Measurements from ENCODE around the gene CAMK1D.

Gene CAMK1D

DNA sequence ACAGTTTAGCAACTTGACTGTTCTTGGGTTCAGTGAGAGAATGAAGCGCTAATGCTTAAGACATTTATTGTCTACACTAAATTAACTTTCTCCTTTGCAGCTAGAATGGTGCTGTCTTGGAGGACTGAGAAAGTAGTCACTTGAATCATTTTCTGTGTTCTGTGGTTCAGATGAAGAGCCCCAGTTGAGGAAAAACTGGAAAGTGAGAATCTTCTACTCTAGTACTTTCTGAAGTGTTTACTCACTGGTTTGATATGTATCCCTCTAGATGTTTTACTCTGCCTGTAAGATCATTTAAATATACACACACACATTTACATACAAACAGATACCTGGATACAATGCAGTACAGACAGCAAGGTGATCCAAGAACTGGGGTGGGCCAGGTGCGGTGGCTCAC, 308.1 kb downstream of the CAMK1D start:
- H3K4me3 ChIP-seq (ENCODE audit: low read depth, low read length) = no peak overlapping the region
- in situ Hi-C loops (cut with HindIII; ENCODE audit: low sequenced_read_pairs) = loop anchor here (25.0 kb wide), 1 partner anchor 395 kb away; no protein-coding TSS in a partner anchor
- TF ChIP-seq, protein P1, sequence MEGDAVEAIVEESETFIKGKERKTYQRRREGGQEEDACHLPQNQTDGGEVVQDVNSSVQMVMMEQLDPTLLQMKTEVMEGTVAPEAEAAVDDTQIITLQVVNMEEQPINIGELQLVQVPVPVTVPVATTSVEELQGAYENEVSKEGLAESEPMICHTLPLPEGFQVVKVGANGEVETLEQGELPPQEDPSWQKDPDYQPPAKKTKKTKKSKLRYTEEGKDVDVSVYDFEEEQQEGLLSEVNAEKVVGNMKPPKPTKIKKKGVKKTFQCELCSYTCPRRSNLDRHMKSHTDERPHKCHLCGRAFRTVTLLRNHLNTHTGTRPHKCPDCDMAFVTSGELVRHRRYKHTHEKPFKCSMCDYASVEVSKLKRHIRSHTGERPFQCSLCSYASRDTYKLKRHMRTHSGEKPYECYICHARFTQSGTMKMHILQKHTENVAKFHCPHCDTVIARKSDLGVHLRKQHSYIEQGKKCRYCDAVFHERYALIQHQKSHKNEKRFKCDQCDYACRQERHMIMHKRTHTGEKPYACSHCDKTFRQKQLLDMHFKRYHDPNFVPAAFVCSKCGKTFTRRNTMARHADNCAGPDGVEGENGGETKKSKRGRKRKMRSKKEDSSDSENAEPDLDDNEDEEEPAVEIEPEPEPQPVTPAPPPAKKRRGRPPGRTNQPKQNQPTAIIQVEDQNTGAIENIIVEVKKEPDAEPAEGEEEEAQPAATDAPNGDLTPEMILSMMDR (IDR thresholded peaks at IDR 0.05; ENCODE audit: low read depth, low read length) = no peak

DNA sequence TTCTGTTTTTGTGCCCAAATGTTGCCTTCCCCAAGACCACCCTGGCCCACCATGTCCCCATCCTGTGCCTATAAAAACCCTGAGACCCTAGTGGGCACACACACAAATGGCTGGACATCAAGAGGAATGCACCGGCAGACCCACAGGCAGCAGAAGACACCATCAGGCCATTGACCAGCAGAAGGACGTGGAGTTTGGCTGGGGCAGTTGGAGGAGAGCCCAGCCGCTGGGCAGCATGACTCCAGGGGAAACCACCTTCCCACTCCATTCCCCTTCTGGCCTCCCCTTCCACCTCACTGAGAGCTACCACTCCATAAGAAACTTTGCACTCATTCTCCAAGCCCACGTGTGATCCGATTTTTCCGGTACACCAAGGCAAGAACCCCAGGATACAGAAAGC, 309.2 kb downstream of the CAMK1D start:
- no peak for DNase-seq (ENCODE audit: low read depth, low spot score)
- TF ChIP-seq, protein P1 (IDR thresholded peaks at IDR 0.05; ENCODE audit: low read depth, low read length) = no peak
- H3K4me3 ChIP-seq (ENCODE audit: low read depth, low read length) = no peak overlapping the region
- in situ Hi-C loops (cut with HindIII; ENCODE audit: low sequenced_read_pairs) = loop anchor here (25.0 kb wide), 1 partner anchor 396 kb away; no protein-coding TSS in a partner anchor

More for the DNA sequence above, 308.1 kb downstream of the CAMK1D start:
- no peak for DNase-seq (ENCODE audit: low read depth, low spot score)

DNA sequence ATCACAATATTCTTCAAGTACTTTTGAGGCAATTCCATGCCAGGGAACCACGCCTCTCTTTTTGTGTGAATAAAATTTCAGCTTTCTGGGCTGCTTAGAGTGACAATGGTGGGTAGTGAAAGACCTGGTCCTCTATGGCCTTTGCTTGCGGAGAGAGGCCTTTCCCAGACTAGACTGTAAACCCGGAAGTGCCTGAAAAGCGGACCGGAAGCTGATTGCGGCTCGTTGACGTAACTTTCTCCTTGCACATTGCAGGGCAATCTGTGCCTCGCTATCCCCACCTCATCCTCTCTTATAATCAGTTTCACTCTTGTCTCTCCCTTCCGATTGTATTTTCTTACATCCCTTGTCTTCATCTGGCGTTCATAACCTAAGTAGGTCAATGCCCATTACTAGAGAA, 310.4 kb downstream of the CAMK1D start:
- TF ChIP-seq, protein P1 (IDR thresholded peaks at IDR 0.05; ENCODE audit: low read depth, low read length) = no peak
- in situ Hi-C loops (cut with HindIII; ENCODE audit: low sequenced_read_pairs) = loop anchor here (25.0 kb wide), 1 partner anchor 397 kb away; no protein-coding TSS in a partner anchor
- no peak overlapping the region for H3K4me3 ChIP-seq (ENCODE audit: low read depth, low read length)
- no peak for DNase-seq (ENCODE audit: low read depth, low spot score)

DNA sequence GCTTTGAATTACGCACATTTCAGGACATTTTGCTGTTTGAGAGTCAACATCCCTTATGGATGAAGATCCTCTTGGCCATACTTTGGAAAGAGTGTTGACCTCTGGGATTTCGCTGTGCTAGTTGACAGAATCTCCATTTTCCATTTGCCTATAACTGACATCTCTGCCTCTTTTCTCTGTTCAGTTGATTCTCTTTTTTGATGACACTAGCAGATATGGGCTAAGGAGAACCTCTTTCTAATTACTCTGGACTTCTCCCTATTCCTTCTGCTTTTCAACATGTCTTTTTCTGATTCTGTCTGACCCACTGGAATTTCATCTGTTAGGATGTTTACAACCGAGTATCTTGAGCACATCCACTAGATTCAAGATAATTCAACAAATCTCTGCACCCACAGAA, 311.5 kb downstream of the CAMK1D start:
- in situ Hi-C loops (cut with HindIII; ENCODE audit: low sequenced_read_pairs) = loop anchor here (25.0 kb wide), 1 partner anchor 399 kb away; no protein-coding TSS in a partner anchor
- DNase-seq (ENCODE audit: low read depth, low spot score) = no peak
- TF ChIP-seq, protein P1 (IDR thresholded peaks at IDR 0.05; ENCODE audit: low read depth, low read length) = no peak
- H3K4me3 ChIP-seq (ENCODE audit: low read depth, low read length) = no peak overlapping the region

DNA sequence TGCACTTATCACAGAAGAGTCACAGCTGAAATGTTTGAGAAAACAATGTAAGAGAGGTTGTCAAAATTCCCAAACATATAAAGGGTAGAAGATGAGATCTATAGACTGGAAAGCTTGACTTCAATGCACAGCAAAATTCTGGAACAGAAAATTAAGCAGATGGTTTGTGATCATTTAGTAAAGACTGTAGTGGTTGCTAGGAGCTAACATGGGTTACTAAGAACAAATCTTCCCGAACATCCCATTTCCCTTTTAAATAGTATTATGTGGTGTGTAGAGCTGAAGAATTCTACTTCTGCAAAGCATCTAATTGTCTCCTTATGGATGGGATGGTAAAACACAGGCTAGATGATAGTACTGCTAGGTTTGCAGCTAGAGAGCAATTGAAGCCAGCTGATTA, 312.3 kb downstream of the CAMK1D start:
- in situ Hi-C loops (cut with HindIII; ENCODE audit: low sequenced_read_pairs) = loop anchor here (25.0 kb wide), 1 partner anchor 399 kb away; no protein-coding TSS in a partner anchor
- TF ChIP-seq, protein P1 (IDR thresholded peaks at IDR 0.05; ENCODE audit: low read depth, low read length) = no peak
- H3K4me3 ChIP-seq (ENCODE audit: low read depth, low read length) = no peak overlapping the region
- DNase-seq (ENCODE audit: low read depth, low spot score) = no peak

DNA sequence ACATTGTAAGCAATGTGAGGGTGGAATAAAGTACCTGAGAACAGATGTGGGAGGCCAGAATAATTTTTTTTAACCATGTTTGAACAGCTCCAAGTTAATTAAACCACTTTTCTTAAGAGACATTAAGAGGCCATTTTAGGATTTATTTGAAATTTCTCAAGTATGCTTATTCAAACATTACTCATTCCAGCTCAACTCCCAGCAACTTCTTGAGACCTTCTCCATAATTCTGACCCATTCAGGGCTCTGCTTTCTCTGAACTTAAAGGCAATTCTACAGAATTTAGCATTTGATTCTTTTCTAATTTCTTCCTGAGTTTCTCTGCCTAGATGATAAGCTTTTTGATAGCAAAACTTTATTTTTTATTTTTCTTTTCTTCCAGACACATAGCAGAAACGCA, 314.5 kb downstream of the CAMK1D start:
- no peak overlapping the region for H3K4me3 ChIP-seq (ENCODE audit: low read depth, low read length)
- peak; percentile 15 for DNase-seq (ENCODE audit: low read depth, low spot score)
- in situ Hi-C loops (cut with HindIII; ENCODE audit: low sequenced_read_pairs) = loop anchor here (25.0 kb wide), 1 partner anchor 402 kb away; no protein-coding TSS in a partner anchor
- TF ChIP-seq, protein P1 (IDR thresholded peaks at IDR 0.05; ENCODE audit: low read depth, low read length) = no peak

All from astrocyte of the spinal cord (primary cell).